HL-60 (cell line): ENCODE measurements around the gene ACTC1.

Source experiments
- POLR2AphosphoS5 ChIP-seq: IDR thresholded peaks from 2 replicates; pipeline ENCODE4 v1.6.1; 2012; ENCODE audit warnings: low read depth
- SPI1 ChIP-seq: IDR thresholded peaks from 2 replicates; pipeline ENCODE4 v1.6.1; 2012; ENCODE audit warnings: low read depth, mild to moderate bottlenecking, borderline replicate concordance
- TF ChIP-seq, protein P1 (sequence below): IDR thresholded peaks from one replicate; pipeline ENCODE4 v1.5.1; 2011; ENCODE audit warnings: low read length, control low read depth, inconsistent platforms; ENCODE audit not compliant: insufficient read depth
- TF ChIP-seq, protein P2 (sequence below): IDR thresholded peaks from 2 replicates; pipeline ENCODE4 v1.6.1; 2012; ENCODE audit warnings: low read depth; ENCODE audit not compliant: insufficient replicate concordance

DNA sequence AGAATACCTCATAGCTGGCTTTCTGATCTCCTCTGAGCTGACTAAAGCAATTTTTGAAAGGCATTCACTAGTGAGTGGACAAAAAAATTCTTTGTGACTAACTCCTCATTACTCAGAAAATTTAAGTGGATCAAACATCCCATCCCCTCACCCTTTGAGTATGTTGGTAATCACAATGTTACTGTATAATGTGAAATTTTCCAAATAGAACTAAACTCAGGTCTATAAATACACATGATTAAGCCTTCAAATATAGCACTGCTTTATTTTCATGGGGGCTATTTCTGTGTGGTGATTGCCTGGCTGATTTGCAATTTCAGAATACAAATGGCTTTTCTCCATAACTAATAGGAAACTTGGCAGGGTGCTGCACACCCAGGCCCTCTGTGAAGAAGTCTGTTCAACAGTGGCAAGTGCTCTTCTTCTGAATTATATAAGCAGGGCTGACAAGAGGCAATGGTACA lies 45.9 kb upstream of the ACTC1 start:
- TF ChIP-seq, protein P1, sequence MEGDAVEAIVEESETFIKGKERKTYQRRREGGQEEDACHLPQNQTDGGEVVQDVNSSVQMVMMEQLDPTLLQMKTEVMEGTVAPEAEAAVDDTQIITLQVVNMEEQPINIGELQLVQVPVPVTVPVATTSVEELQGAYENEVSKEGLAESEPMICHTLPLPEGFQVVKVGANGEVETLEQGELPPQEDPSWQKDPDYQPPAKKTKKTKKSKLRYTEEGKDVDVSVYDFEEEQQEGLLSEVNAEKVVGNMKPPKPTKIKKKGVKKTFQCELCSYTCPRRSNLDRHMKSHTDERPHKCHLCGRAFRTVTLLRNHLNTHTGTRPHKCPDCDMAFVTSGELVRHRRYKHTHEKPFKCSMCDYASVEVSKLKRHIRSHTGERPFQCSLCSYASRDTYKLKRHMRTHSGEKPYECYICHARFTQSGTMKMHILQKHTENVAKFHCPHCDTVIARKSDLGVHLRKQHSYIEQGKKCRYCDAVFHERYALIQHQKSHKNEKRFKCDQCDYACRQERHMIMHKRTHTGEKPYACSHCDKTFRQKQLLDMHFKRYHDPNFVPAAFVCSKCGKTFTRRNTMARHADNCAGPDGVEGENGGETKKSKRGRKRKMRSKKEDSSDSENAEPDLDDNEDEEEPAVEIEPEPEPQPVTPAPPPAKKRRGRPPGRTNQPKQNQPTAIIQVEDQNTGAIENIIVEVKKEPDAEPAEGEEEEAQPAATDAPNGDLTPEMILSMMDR = no peak
- TF ChIP-seq POLR2AphosphoS5 (no peak), SPI1 (no peak)
- TF ChIP-seq, protein P2, sequence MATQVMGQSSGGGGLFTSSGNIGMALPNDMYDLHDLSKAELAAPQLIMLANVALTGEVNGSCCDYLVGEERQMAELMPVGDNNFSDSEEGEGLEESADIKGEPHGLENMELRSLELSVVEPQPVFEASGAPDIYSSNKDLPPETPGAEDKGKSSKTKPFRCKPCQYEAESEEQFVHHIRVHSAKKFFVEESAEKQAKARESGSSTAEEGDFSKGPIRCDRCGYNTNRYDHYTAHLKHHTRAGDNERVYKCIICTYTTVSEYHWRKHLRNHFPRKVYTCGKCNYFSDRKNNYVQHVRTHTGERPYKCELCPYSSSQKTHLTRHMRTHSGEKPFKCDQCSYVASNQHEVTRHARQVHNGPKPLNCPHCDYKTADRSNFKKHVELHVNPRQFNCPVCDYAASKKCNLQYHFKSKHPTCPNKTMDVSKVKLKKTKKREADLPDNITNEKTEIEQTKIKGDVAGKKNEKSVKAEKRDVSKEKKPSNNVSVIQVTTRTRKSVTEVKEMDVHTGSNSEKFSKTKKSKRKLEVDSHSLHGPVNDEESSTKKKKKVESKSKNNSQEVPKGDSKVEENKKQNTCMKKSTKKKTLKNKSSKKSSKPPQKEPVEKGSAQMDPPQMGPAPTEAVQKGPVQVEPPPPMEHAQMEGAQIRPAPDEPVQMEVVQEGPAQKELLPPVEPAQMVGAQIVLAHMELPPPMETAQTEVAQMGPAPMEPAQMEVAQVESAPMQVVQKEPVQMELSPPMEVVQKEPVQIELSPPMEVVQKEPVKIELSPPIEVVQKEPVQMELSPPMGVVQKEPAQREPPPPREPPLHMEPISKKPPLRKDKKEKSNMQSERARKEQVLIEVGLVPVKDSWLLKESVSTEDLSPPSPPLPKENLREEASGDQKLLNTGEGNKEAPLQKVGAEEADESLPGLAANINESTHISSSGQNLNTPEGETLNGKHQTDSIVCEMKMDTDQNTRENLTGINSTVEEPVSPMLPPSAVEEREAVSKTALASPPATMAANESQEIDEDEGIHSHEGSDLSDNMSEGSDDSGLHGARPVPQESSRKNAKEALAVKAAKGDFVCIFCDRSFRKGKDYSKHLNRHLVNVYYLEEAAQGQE = no peak
